Suprapubic skin (tissue), 4 donors: ENCODE data around the gene VPS25.

Experiments used
- EP300 ChIP-seq: sonication (generic); formaldehyde crosslinking; IDR thresholded peaks from one replicate; pipeline ENCODE4 v1.6.1; 2017; ENCODE audit warnings: antibody characterized with exemption
- POLR2AphosphoS5 ChIP-seq, 3 donors: sonication (generic); formaldehyde crosslinking; IDR thresholded peaks; one replicate each; pipeline ENCODE4 v1.6.1; 2017; ENCODE audit warnings: antibody characterized with exemption in 3 of 3

DNA sequence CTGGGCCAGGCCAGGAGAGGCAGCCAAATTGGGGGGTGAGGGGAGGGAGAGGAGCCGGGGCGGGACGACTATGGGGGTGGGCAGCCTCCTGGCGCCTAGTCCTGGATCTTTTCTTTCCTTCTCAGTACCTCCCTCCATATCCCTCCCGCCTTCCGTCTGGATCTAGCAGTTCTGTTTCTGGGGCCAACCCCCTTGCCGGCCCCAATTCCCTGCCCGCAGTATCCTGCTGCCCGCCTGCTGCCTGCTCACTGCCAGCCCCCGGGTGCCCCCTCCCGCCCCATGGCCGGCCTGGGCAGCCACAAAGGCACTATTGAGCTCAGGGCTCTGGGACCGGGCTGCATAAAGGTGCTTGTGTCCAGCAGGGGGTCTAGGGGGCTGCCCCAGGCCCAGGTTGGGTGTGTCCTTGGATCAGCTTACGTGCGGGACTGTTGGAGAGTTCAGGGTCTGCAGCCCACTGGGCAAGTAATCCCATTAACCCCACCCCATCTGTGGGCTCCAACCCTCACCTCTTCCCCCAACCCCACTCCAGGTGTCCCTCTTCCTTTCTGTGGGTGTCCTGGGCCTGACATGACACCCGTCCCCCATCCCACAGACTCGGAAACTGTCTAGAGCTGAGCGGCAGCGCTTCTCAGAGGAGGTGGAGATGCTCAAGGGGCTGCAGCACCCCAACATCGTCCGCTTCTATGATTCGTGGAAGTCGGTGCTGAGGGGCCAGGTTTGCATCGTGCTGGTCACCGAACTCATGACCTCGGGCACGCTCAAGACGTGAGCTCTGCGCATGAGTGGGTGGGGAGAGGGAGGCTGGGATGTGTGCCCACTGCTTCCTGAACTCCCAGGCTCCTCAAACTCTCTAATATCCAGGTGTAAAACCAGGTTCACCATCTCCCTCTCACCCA, 9.2 kb downstream of the VPS25 start:
- TF ChIP-seq POLR2AphosphoS5 (IDR thresholded peaks at IDR 0.05) (no peak), EP300 (no peak)
